Measurements from ENCODE around the gene BAZ2B. TPM values are rescaled to one million over a fixed set of nuclear protein-coding genes. Genes with fewer than 3 reads are reported as not detected.

Gene BAZ2B
- total and polyA plus RNA-seq, 9 of the 15 experiments (the other 6 are each of a cell fraction or from before 2014, with no cell fraction given): 7.5 to 38.6 (median 19.8) TPM

GRCh38 chr2:159605441-159606178 is 10.7 kb downstream of the BAZ2B start (continued):
- TF ChIP-seq UBTF (IDR thresholded peaks at IDR 0.05; ENCODE audit: borderline replicate concordance in 1 of 2, low read depth in 2 of 2, low read length in 2 of 2) (no peak), ZC3H4 (CRISPR knock-in tag; IDR thresholded peaks at IDR 0.05; ENCODE audit: borderline replicate concordance) (no peak), ZNF24 (IDR thresholded peaks at IDR 0.05) (no peak), TFAM (CRISPR knock-in tag; conservative IDR thresholded peaks at IDR 0.05) (no peak), SMARCC2 (IDR thresholded peaks at IDR 0.05; ENCODE audit: low read depth) (no peak), FOXJ2 (tag; IDR thresholded peaks at IDR 0.05) (no peak), ZFP1 (CRISPR knock-in tag; IDR thresholded peaks at IDR 0.05) (no peak), NR2F6 (CRISPR knock-in tag; IDR thresholded peaks at IDR 0.05) (no peak), PYGO2 (tag; IDR thresholded peaks at IDR 0.05) (no peak), RFX7 (CRISPR knock-in tag; IDR thresholded peaks at IDR 0.05) (no peak), ELF1 (tag; IDR thresholded peaks at IDR 0.05) (no peak), RBM17 (IDR thresholded peaks at IDR 0.05; ENCODE audit: borderline replicate concordance, low read depth, low read length) (no peak), CCAR2 (IDR thresholded peaks at IDR 0.05; ENCODE audit: low read depth, low read length) (no peak), TSC22D4 (tag; IDR thresholded peaks at IDR 0.05) (no peak)

All from K562 (cell line).